HCT116 (cell line): Measurements from ENCODE around the gene ZNF473. TPM values are rescaled to one million over a fixed set of nuclear protein-coding genes. Genes with fewer than 3 reads are reported as not detected.

ENCODE experiments used
- ATAC-seq: fragments of 200-7000 bp; cut with Tn5 transposase; 2 replicates; pipeline ENCODE4 v1.9.1; 2020; ENCODE audit warnings: mild to moderate bottlenecking, moderate library complexity
- BruUV-seq: library from RNA; stranded (reverse); fragments of 400-500 nt; replicated peaks from 2 replicates; lab custom pipeline; 2021; lab: Mats Ljungman, UMichigan
- CTCF ChIA-PET: fragments of 300-600 bp; sonication (Branson Sonifier 250); formaldehyde crosslinking; loops from one replicate; lab custom pipeline; 2021; ENCODE audit warnings: antibody characterized with exemption; lab: Charles Lee
- POLR2A ChIA-PET: fragments of 300-600, 350-600 bp; sonication (Branson Sonifier 250); formaldehyde crosslinking; loops from one replicate; lab custom pipeline; 2021; ENCODE audit warnings: antibody characterized with exemption; lab: Charles Lee
- RAD21 ChIA-PET, 2 experiments: fragments of 300-600 bp; sonication (Branson Sonifier 250); formaldehyde crosslinking; loops; one replicate each; lab custom pipeline; 2023; ENCODE audit warnings: low total read pairs in 2 of 2; ENCODE audit not compliant: uncharacterized antibody in 2 of 2, unreplicated experiment in 2 of 2, low non-redundant PET in 1 of 2; lab: Charles Lee
- DNase-seq: peaks from one replicate; pipeline ENCODE4 v3.0.0-alpha.2; 2010; ENCODE audit warnings: low read depth, low spot score
- H2AFZ ChIP-seq: fragments of 200-600 bp; shearing (Covaris generic), sonication (generic); 2 replicates; pipeline ENCODE4 v1.6.1; 2017; ENCODE audit warnings: low read depth, mixed run types, mixed read lengths, antibody characterized with exemption, low read length; ENCODE audit not compliant: poor library complexity, severe bottlenecking
- H3K27ac ChIP-seq: 2 replicates; pipeline ENCODE4 v1.5.1; 2012; ENCODE audit warnings: low read depth, low read length
- H3K27me3 ChIP-seq: fragments of 200-600 bp; sonication (generic); 2 replicates; pipeline ENCODE4 v1.6.1; 2016; ENCODE audit warnings: mixed run types, low read length, mixed read lengths; ENCODE audit not compliant: insufficient read depth
- H3K36me3 ChIP-seq, 2 experiments: fragments of 200-500 bp in 1 of 2; fragments of 200-600 bp in 1 of 2; sonication (Bioruptor generic) in 1 of 2; sonication (generic) in 1 of 2; 2 replicates each; pipeline versions ENCODE4 v1.5.1 to v1.6.1; 2014 to 2016; ENCODE audit warnings: low read length in 2 of 2, inconsistent platforms in 1 of 2, mixed read lengths in 1 of 2, mixed run types in 1 of 2; ENCODE audit not compliant: insufficient read depth in 2 of 2, control insufficient read depth in 1 of 2
- H3K4me1 ChIP-seq, 2 experiments: fragments of 200-600 bp in 1 of 2; sonication (generic) in 1 of 2; 2 replicates each; pipeline versions ENCODE4 v1.5.1 to v1.6.1; 2012 to 2017; ENCODE audit warnings: low read length in 2 of 2, inconsistent platforms in 1 of 2, mild to moderate bottlenecking in 1 of 2, mixed read lengths in 1 of 2, mixed run types in 1 of 2, moderate library complexity in 1 of 2; ENCODE audit not compliant: insufficient read depth in 2 of 2, control insufficient read depth in 1 of 2
- H3K4me2 ChIP-seq: fragments of 200-600 bp; sonication (generic); 2 replicates; pipeline ENCODE4 v1.6.1; 2017; ENCODE audit warnings: mixed run types, low read length, mixed read lengths
- H3K4me3 ChIP-seq, 2 experiments: fragments of 200-600 bp in 1 of 2; sonication (generic) in 1 of 2; replicated peaks in 1 of 2; 2 replicates each; pipeline ENCODE4 v1.5.1; 2011 to 2016; ENCODE audit warnings: low read length in 2 of 2, control low read depth in 1 of 2, low read depth in 1 of 2, mild to moderate bottlenecking in 1 of 2, mixed read lengths in 1 of 2, mixed run types in 1 of 2
- H3K79me2 ChIP-seq: fragments of 200-600 bp; sonication (generic); 2 replicates; pipeline ENCODE4 v1.6.1; 2017; ENCODE audit warnings: mild to moderate bottlenecking, mixed run types, low read length, moderate library complexity, mixed read lengths; ENCODE audit not compliant: insufficient read depth
- H3K9ac ChIP-seq: fragments of 200-600 bp; sonication (generic); 2 replicates; pipeline ENCODE4 v1.6.1; 2016; ENCODE audit warnings: low read length, mixed read lengths
- H3K9me2 ChIP-seq: fragments of 200-600 bp; sonication (generic), shearing (Covaris generic); 2 replicates; pipeline ENCODE4 v1.6.1; 2017; ENCODE audit warnings: mixed run types, mild to moderate bottlenecking, moderate library complexity; ENCODE audit not compliant: insufficient read depth
- H3K9me3 ChIP-seq, 2 experiments: fragments of 200-500 bp in 1 of 2; fragments of 200-600 bp in 1 of 2; sonication (Bioruptor generic) in 1 of 2; sonication (generic) in 1 of 2; 2 replicates each; pipeline ENCODE4 v1.6.1; 2014 to 2017; ENCODE audit warnings: low read length in 2 of 2, mixed read lengths in 2 of 2, inconsistent platforms in 1 of 2, low read depth in 1 of 2, mild to moderate bottlenecking in 1 of 2, mixed run types in 1 of 2, moderate library complexity in 1 of 2; ENCODE audit not compliant: control insufficient read depth in 1 of 2, insufficient read depth in 1 of 2
- H4K20me1 ChIP-seq: fragments of 200-600 bp; sonication (generic), shearing (Covaris generic); 2 replicates; pipeline ENCODE4 v1.6.1; 2017; ENCODE audit warnings: mixed run types, mild to moderate bottlenecking, moderate library complexity; ENCODE audit not compliant: insufficient read depth
- ATF3 ChIP-seq: IDR thresholded peaks from 2 replicates; pipeline ENCODE4 v1.6.1; 2012
- CBX3 ChIP-seq: IDR thresholded peaks from 2 replicates; pipeline ENCODE4 v1.6.1; 2012; ENCODE audit warnings: low read depth
- CEBPB ChIP-seq: IDR thresholded peaks from 2 replicates; pipeline ENCODE4 v1.6.1; 2012; ENCODE audit warnings: low read depth
- CTCF ChIP-seq, 3 experiments: fragments of 200-600 bp in 1 of 3; sonication (generic) in 1 of 3; IDR thresholded peaks in 2 of 3; conservative IDR thresholded peaks in 1 of 3; 2 replicates each; pipeline ENCODE4 v1.5.1; 2012 to 2017; ENCODE audit warnings: low read depth in 2 of 3, low read length in 2 of 3, antibody characterized with exemption in 1 of 3, borderline replicate concordance in 1 of 3, control low read depth in 1 of 3, mild to moderate bottlenecking in 1 of 3, mixed read lengths in 1 of 3, mixed run types in 1 of 3, moderate library complexity in 1 of 3; ENCODE audit not compliant: insufficient read depth in 1 of 3
- ELF1 ChIP-seq: IDR thresholded peaks from 2 replicates; pipeline ENCODE4 v1.6.1; 2012; ENCODE audit warnings: low read depth, borderline replicate concordance
- EZH2phosphoT487 ChIP-seq: fragments of 200-600 bp; IDR thresholded peaks from 2 replicates; pipeline ENCODE4 v1.6.1; 2018; ENCODE audit warnings: antibody characterized with exemption, borderline replicate concordance
- FOSL1 ChIP-seq: IDR thresholded peaks from 2 replicates; pipeline ENCODE4 v1.6.1; 2012; ENCODE audit warnings: low read depth
- JUND ChIP-seq: IDR thresholded peaks from 2 replicates; pipeline ENCODE4 v1.6.1; 2012
- MAX ChIP-seq: IDR thresholded peaks from 2 replicates; pipeline ENCODE4 v1.6.1; 2012
- POLR2A ChIP-seq: IDR thresholded peaks from 2 replicates; pipeline ENCODE4 v1.7.0; 2011; ENCODE audit warnings: borderline replicate concordance; ENCODE audit not compliant: insufficient read depth, insufficient read length; ENCODE audit errors: extremely low read depth
- RAD21 ChIP-seq: IDR thresholded peaks from 2 replicates; pipeline ENCODE4 v1.6.1; 2012; ENCODE audit warnings: low read depth, mild to moderate bottlenecking
- REST ChIP-seq: IDR thresholded peaks from 2 replicates; pipeline ENCODE4 v1.6.1; 2012; ENCODE audit warnings: low read depth
- SIN3A ChIP-seq: IDR thresholded peaks from 2 replicates; pipeline ENCODE4 v1.6.1; 2012; ENCODE audit warnings: low read depth
- SP1 ChIP-seq: IDR thresholded peaks from 2 replicates; pipeline ENCODE4 v1.6.1; 2012; ENCODE audit warnings: low read depth
- SRF ChIP-seq: IDR thresholded peaks from 2 replicates; pipeline ENCODE4 v1.6.1; 2012; ENCODE audit warnings: low read depth
- YY1 ChIP-seq: IDR thresholded peaks from 2 replicates; pipeline ENCODE4 v1.6.1; 2011; ENCODE audit warnings: low read length, low read depth, moderate library complexity, mild to moderate bottlenecking; ENCODE audit not compliant: insufficient replicate concordance; ENCODE audit errors: extremely low read depth
- ZBTB33 ChIP-seq: IDR thresholded peaks from 2 replicates; pipeline ENCODE4 v1.6.1; 2011; ENCODE audit warnings: mild to moderate bottlenecking, low read length, moderate library complexity; ENCODE audit not compliant: insufficient replicate concordance; ENCODE audit errors: extremely low read depth
- ZNF274 ChIP-seq: fragments of 200-500 bp; sonication (Bioruptor generic); IDR thresholded peaks from 2 replicates; pipeline ENCODE4 v1.6.1; 2014; ENCODE audit warnings: mild to moderate bottlenecking, low read depth, low read length, inconsistent platforms
- intact Hi-C: fragments of 100-400 bp; cut with micrococcal nuclease; formaldehyde crosslinking; loops from 2 replicates; pipeline ENCODE4 v1.10.0; 2022
- total RNA-seq: library from RNA; stranded (reverse); gene quantifications from one replicate; pipeline ENCODE4 v1.2.1, GENCODE V29; 2021; ENCODE audit not compliant: unreplicated experiment

The ZNF473 gene
- total RNA-seq, 1 experiment from 2014 or later, result 19.8 TPM

GRCh38 chr19:50020481-50020880 is 5.3 kb upstream of the ZNF473 start (continued):
- TF ChIP-seq REST, result no peak
- TF ChIP-seq ELF1, result no peak
- TF ChIP-seq FOSL1, result no peak
- TF ChIP-seq SP1, result no peak
- no peak for TF ChIP-seq ZBTB33
- no peak for TF ChIP-seq RAD21
- no peak for TF ChIP-seq EZH2phosphoT487
- TF ChIP-seq JUND, result no peak
- no peak for TF ChIP-seq SRF
- TF ChIP-seq POLR2A, result no peak

GRCh38 chr19:50022823-50023222 is 3.0 kb upstream of the ZNF473 start:
- DNase-seq, result no peak
- Histone ChIP-seq H3K27ac (no peak overlapping the region), H3K36me3 (peaks cover 0 to 2% of the 10 kb centered on the region in 2 experiments; a peak in 2 of 4 replicates), H3K9ac (no peak overlapping the region), H2AFZ (no peak overlapping the region), H3K79me2 (peaks cover 64% of the 10 kb centered on the region), H3K9me3 (no peaks in the 10 kb centered on the region), H3K9me2 (no peaks in the 10 kb centered on the region), H3K4me1 (peaks cover 5 to 23% of the 10 kb centered on the region in 2 experiments; a peak in 2 of 4 replicates), H3K4me2 (no peak overlapping the region), H3K4me3 (no peak overlapping the region), H4K20me1 (no peaks in the 10 kb centered on the region), H3K27me3 (no peaks in the 10 kb centered on the region)
- no peak for ATAC-seq
- ChIA-PET RAD21 (no interaction called here), POLR2A (no interaction called here), CTCF (no interaction called here)
- no TSS peak for BruUV-seq
- intact Hi-C loops, result no loop called here
- TF ChIP-seq RAD21, result no peak
- no peak for TF ChIP-seq YY1
- no peak for TF ChIP-seq ZNF274
- no peak for TF ChIP-seq EZH2phosphoT487
- no peak for TF ChIP-seq SRF
- no peak for TF ChIP-seq CBX3
- TF ChIP-seq MAX, result no peak
- TF ChIP-seq JUND, result no peak
- no peak for TF ChIP-seq SIN3A
- TF ChIP-seq ATF3, result no peak
- no peak for TF ChIP-seq FOSL1
- TF ChIP-seq CEBPB, result no peak
- TF ChIP-seq CTCF (IDR thresholded peaks at IDR 0.05 in 2 of 3, conservative IDR thresholded peaks at IDR 0.05 in 1 of 3; ENCODE audit: borderline replicate concordance in 1 of 3, insufficient read depth in 1 of 3, low read depth in 2 of 3, low read length in 2 of 3), result no peak
